ENCODE data around the gene PTPRE.

- TF ChIP-seq CTCF (conservative IDR thresholded peaks at IDR 0.05), result no peak
- no peak for TF ChIP-seq EZH2 (IDR thresholded peaks at IDR 0.05; ENCODE audit: low read depth)
These were observed 61.8 kb downstream of the PTPRE start for GRCh38 chr10:127968659-127969058.
